ENCODE results near the gene VAV1.

GRCh38 chr19:6838062-6838655, 65.7 kb downstream of the VAV1 start:
- TF ChIP-seq CTCF (conservative IDR thresholded peaks at IDR 0.05) (no peak), ZFX (IDR thresholded peaks at IDR 0.05) (no peak)

Measured in C4-2B (cell line).